SKM-1 treated with dmso at 0.1 percent for 144 hours (cell line): ENCODE data around the gene HECTD1.
"Not testable (repeated sequence)": the region's sequence is repeated elsewhere in the genome, so short reads cannot be mapped to it uniquely, and the experiment has no call there.

ENCODE experiments used
- DNase-seq: peaks from one replicate; lab custom pipeline; 2025; ENCODE audit not compliant: unreplicated experiment; lab: John Stamatoyannopoulos, UW

Gene HECTD1

GRCh38 chr14:31096255-31096654 lies 111.3 kb downstream of the HECTD1 start:
- no peak for DNase-seq

GRCh38 chr14:31095817-31096216 lies 111.8 kb downstream of the HECTD1 start:
- DNase-seq: not testable (repeated sequence)

DNA sequence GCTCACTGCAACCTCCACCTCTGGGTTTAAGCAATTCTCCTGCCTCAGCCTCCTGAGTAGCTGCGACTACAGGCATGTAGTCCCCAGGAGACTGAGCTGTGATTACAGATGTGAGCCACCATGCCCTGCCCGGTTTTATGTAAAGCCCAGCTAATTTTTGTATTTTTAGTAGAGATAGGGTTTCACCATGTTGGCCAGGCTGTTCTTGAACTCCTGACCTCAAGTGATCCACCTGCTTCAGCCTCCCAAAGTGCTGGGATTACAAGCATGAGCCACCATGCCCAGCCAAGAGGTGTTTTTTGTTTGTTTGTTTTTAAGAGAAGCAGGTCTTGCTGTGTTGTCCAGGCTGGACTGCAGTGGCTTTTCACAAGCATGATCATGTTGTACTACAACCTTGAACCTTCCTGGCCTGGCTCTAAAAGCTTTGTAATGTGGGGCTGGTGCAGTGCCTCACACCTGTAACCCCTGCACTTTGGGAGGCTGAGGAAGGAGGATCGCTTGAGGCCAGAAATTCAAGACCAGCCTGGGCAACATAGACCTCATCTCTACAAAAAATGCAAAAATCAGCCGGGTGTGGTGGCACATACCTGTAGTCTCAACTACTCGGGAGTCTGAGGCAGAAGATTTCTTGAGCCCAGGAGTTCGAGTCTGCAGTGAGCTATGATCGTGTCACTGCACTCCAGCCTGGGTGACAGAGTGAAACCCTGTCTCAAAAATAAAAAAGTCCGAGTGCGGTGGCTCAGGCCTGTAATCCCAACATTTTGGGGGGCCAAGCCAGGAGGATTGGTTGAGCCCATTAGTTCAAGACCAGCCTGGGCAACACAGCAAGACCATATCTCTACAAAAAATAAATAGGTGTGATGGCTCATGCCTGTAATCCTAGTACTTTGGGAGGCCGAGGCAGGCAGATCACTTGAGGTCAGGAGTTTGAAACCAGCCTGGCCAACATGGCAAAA lies 113.4 kb downstream of the HECTD1 start:
- not testable (repeated sequence) for DNase-seq

- no peak for DNase-seq
These were observed 115.4 kb downstream of the HECTD1 start for GRCh38 chr14:31092160-31092708.

DNA sequence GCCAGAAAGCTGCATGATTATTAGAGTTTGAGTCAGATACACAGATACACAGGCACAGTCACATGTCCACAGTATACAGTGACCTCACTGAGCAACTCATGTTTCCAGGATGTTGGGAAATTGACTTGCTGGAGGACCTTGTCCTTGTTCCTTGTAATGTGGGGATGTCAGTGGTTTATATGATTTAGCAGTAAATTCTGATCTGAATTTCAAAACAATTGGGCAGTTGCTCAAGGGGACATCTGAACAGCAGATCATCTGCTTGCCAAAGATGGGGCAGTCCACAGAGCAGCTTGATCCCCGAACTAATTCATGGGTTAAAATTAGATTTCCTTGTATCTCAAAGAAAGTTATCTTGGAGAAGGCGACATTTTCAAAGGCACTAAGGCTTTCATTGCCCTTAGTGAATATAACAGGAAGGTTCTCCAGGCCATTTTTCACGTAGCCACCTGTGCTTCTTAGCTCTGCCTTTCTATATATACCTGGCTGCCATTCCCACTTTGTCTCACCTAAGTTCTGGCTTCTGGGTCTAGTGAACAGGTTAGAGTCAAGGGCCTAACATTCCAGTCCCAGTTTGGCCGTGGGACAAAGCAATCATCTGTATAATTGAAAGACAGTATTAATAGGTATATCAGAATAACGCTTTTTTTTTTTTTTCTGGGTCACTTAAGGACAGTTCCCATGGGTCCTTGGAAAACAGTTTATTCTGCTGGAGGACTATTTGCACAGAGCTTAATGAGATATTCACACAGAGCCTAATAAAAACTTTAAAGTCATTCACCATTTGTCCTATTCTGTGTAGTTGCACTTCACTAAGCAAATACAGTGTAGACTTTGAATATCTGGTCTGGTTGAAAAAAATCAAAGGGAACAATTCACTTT lies 116.5 kb downstream of the HECTD1 start:
- DNase-seq: peak; percentile 16

DNA sequence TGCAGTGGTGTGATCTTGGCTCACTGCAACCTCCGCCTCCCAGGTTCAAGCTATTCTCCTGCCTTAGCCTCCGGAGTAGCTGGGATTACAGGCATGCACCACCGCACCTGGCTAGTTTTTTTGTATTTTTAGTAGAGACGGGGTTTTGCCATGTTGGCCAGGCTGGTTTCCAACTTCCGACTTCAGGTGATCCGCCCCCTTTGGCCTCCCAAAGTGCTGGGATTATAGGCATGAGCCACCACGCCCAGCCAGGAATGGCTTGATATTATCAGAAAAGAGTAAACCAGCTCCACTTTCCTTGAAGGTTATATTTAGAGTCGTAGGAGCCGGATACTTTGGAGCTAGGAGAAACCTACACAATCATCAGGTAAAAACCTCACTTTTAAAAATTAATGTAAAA lies 121.1 kb downstream of the HECTD1 start:
- not testable (repeated sequence) for DNase-seq

DNA sequence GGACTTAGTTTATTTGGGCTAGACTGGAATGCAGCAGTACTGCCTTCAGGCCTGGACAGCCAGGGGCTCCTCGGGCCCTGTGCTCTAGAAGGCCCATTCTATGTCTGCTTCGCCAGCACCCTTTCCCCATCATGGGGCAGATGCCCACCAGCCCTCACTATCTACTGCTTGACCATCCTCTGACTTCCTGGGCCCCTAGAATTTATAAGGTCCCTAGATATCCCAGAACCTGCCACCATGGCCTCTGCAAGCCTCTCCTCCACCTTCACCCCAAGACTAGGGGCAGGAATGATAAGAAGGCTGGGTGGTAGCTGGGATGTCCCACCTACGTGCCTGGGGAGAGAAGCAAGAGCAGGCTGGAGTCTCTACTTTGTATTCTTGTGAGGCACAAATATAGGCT lies 122.6 kb downstream of the HECTD1 start:
- DNase-seq: no peak

DNA sequence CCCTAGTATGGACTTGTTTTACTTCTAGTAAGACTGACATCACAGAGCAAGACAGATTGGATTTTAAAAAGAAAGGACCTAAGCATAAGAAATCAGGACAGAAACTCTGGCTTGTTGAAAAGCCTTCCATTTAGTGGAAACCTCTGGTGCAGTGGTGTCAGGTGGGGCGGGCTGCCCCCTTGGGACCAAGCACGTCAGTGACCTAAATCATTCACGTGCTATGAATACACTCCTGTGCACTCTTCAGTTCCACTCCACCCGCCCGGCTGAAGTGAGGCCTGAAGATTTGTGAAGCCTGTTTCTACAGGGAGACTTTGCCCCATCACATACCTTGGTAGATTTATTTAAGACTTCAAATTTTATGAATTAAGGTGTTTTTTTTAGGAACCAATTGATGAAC lies 123.2 kb downstream of the HECTD1 start:
- DNase-seq: no peak

DNA sequence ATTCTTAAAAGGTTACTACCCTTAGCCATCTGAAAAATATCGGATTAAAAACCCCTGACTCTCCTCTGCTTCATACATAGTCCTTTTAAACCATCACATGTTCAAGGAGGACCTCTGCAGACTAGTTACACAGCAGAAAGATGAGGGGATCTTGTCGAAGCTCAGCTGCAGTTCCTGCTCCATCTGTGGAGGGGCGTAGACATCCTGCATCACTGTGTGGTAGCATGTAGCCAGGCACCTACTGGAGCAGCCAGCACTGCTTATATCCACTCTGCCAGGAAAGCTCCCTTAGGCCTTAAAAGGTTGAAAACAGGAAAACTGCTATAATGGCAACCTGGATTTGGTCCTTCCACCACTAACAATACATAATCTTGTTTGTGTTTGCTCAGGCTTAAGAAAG lies 123.8 kb downstream of the HECTD1 start:
- DNase-seq: no peak

- no peak for DNase-seq
These were observed 127.1 kb downstream of the HECTD1 start for GRCh38 chr14:31080484-31080883.

GRCh38 chr14:31080056-31080455 lies 127.5 kb downstream of the HECTD1 start:
- no peak for DNase-seq

GRCh38 chr14:31078766-31079165 lies 128.8 kb downstream of the HECTD1 start:
- no peak for DNase-seq

DNA sequence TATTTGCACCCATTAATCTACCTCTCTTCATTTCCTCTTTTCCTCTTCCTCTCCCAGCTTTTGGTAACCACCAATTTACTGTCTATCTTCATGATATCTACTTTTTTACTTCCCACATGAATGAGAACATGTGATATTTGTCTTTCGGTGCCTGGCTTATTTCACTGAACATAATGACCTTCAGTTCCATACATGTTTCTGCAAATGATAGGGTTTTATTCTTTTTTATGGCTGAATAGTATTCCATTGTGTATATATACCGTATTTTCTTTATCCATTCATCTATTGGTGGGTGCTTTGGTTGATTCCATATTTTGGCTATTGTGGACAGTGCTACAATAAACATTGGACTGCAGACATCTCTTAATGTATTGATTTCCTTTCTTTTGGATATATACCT lies 132.4 kb downstream of the HECTD1 start:
- DNase-seq: no peak

DNA sequence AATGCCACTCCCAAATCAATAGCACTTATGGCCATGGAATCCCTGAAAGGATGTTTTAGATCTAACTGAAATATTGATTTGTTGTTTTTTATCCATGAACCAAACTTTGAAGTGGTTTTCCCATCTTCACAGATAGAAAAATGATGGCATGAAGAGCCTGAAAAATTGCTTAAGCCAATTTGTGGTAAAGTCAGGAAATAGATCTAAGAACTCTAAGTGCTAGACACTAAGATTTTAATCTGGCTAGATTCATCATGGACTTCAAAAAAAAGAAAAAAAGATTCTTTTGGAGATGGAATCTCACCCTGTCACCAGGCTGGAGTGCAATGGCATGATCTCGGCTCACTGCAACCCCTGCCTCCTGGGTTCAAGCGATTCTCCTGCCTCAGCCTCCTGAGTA lies 136.4 kb downstream of the HECTD1 start:
- DNase-seq: no peak

GRCh38 chr14:31070431-31070830 lies 137.2 kb downstream of the HECTD1 start:
- no peak for DNase-seq

DNA sequence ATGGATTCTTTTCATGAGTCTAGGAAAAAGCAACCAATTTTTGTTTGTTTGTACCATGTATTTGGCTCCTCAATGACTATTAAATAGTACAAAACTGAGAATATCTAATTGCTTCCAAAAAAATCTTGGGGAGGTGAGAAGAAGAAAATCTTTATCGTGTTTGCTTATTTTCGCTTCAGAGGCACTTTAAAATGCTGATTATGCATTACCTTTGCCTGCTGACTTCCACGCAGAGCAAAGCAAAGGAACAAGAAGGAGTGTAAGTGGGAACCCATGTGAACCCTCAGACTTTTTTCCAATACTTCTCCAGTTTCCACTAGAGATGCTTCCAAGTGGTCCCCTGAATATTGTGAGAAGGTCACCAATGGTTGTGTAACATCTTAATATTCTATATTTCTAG lies 138.2 kb downstream of the HECTD1 start:
- no peak for DNase-seq

GRCh38 chr14:31068235-31068634 lies 139.4 kb downstream of the HECTD1 start:
- no peak for DNase-seq

DNA sequence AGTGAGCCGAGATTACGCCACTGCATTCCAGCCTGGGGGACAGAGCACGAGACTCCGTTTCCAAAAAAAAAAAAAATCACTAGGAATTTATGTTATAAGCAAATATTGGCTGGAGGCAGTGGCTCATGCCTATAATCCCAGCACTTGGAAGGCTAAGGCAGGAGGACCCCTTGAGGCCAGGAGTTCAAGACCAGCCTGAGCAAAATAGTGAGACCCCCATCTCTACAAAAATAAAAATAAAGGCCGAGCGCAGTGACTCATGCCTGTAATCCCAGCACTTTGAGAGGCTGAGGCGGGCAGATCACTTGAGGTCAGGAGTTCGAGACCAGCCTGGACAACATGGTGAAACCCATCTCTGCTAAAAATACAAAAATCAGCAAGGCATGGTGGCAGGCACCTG lies 144.7 kb downstream of the HECTD1 start:
- DNase-seq: not testable (repeated sequence)

- no peak for DNase-seq
These were observed 147.2 kb downstream of the HECTD1 start for GRCh38 chr14:31060253-31060875.

GRCh38 chr14:31059152-31059924 lies 148.3 kb downstream of the HECTD1 start:
- no peak for DNase-seq
